HG03469 (cell line): ENCODE data around the gene ZNF649.
"Not testable (repeated sequence)": the region's sequence is repeated elsewhere in the genome, so short reads cannot be mapped to it uniquely, and the experiment has no call there.

Source experiments
- ATAC-seq: cut with Tn5 transposase; IDR thresholded peaks from one replicate; pipeline ENCODE4 v1.9.1; 2021; ENCODE audit warnings: mild to moderate bottlenecking, moderate library complexity, moderate number of reproducible peaks; ENCODE audit not compliant: unreplicated experiment

The ZNF649 gene

GRCh38 chr19:51904331-51905165, at the start of gene ZNF649:
ZNF649 (minus strand) TSS chr19:51905017; CDS start chr19:51900107, 4,910 bp downstream.
- ATAC-seq, result no peak

- no peak for ATAC-seq
These were observed 44.2 kb upstream of the ZNF649 start for GRCh38 chr19:51948975-51949374.

- no peak for ATAC-seq
These were observed 41.8 kb upstream of the ZNF649 start for GRCh38 chr19:51946602-51947001.

GRCh38 chr19:51944798-51945552, 40.2 kb upstream of the ZNF649 start:
- ATAC-seq, result no peak

GRCh38 chr19:51938936-51939335, 34.1 kb upstream of the ZNF649 start:
- no peak for ATAC-seq

GRCh38 chr19:51931921-51932320, 27.1 kb upstream of the ZNF649 start:
- no peak for ATAC-seq

- no peak for ATAC-seq
These were observed 23.0 kb upstream of the ZNF649 start for GRCh38 chr19:51927859-51928258.

- no peak for ATAC-seq
These were observed 22.2 kb upstream of the ZNF649 start, which contains the start of gene ZNF613 for GRCh38 chr19:51926784-51927741. ZNF613 (plus strand) TSS chr19:51927472; CDS start chr19:51936221, 8,749 bp downstream.

GRCh38 chr19:51926426-51926783, 21.6 kb upstream of the ZNF649 start:
- no peak for ATAC-seq

GRCh38 chr19:51921949-51922348, 17.1 kb upstream of the ZNF649 start:
- ATAC-seq, result no peak

- no peak for ATAC-seq
These were observed 14.8 kb upstream of the ZNF649 start for GRCh38 chr19:51919606-51920005.

- no peak for ATAC-seq
These were observed 11.3 kb upstream of the ZNF649 start for GRCh38 chr19:51916167-51916566.

GRCh38 chr19:51915324-51915867, 10.6 kb upstream of the ZNF649 start:
- no peak for ATAC-seq

- ATAC-seq, result not testable (repeated sequence)
These were observed 3.2 kb upstream of the ZNF649 start for GRCh38 chr19:51907981-51908380.

- not testable (repeated sequence) for ATAC-seq
These were observed 1.3 kb upstream of the ZNF649 start for GRCh38 chr19:51906108-51906507.

- not testable (repeated sequence) for ATAC-seq
These were observed 822 bp upstream of the ZNF649 start for GRCh38 chr19:51905639-51906038.

- no peak for ATAC-seq
These were observed 389 bp upstream of the ZNF649 start for GRCh38 chr19:51905206-51905605.

- no peak for ATAC-seq
These were observed 1.6 kb downstream of the ZNF649 start for GRCh38 chr19:51903192-51903591.

- no peak for ATAC-seq
These were observed 3.0 kb downstream of the ZNF649 start for GRCh38 chr19:51901860-51902259.

GRCh38 chr19:51891193-51891747, 13.5 kb downstream of the ZNF649 start:
- no peak for ATAC-seq
